Prostate gland (tissue), 2 donors: ENCODE results near the gene RTN3.

Experiments used
- POLR2A ChIP-seq: fragments of 450-650 bp; IDR thresholded peaks from one replicate; pipeline ENCODE4 v1.6.1; 2016; ENCODE audit warnings: antibody characterized with exemption, mild to moderate bottlenecking
- TF ChIP-seq, protein P1 (sequence below), 4 experiments: fragments of 200-600 bp in 2 of 4; fragments of 450-650 bp in 2 of 4; sonication (generic) in 2 of 4; IDR thresholded peaks; 1 replicate in 3 of 4; 2 replicates in 1 of 4; pipeline ENCODE4 v1.5.1; 2016 to 2019; ENCODE audit warnings: antibody characterized with exemption in 4 of 4, mild to moderate bottlenecking in 2 of 4, moderate library complexity in 2 of 4

DNA sequence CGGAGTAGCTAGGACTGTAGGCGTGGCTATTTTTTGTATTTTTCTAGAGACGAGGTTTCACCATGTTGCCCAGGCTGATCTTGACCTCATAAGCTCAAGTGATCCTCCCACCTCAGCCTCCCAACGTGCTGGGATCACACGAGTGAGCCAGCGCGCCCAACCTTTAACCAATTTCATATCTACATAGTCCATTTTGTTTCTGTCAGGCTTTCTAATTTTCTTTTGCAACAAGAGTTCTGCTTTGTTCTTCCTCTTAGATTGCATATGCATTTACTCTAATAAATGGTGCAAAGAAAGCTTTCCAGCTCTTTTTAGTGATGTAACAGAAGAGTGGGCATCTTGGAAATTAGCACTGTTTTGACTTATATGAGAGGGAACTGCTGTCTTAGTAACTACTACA, 13.3 kb downstream of the RTN3 start:
- TF ChIP-seq, protein P1, sequence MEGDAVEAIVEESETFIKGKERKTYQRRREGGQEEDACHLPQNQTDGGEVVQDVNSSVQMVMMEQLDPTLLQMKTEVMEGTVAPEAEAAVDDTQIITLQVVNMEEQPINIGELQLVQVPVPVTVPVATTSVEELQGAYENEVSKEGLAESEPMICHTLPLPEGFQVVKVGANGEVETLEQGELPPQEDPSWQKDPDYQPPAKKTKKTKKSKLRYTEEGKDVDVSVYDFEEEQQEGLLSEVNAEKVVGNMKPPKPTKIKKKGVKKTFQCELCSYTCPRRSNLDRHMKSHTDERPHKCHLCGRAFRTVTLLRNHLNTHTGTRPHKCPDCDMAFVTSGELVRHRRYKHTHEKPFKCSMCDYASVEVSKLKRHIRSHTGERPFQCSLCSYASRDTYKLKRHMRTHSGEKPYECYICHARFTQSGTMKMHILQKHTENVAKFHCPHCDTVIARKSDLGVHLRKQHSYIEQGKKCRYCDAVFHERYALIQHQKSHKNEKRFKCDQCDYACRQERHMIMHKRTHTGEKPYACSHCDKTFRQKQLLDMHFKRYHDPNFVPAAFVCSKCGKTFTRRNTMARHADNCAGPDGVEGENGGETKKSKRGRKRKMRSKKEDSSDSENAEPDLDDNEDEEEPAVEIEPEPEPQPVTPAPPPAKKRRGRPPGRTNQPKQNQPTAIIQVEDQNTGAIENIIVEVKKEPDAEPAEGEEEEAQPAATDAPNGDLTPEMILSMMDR (IDR thresholded peaks at IDR 0.05), result no peak
- TF ChIP-seq POLR2A, result no peak
